ENCODE results near the gene KDM6A.

KDM6A gene

GRCh38 chrX:45140812-45141211, 267.8 kb downstream of the KDM6A start:
- no peak for TF ChIP-seq YY1 (IDR thresholded peaks at IDR 0.05; ENCODE audit: low read depth)
- TF ChIP-seq TAF1 (IDR thresholded peaks at IDR 0.05; ENCODE audit: low read depth): no peak
- TF ChIP-seq ZBTB7A (IDR thresholded peaks at IDR 0.05; ENCODE audit: low read depth): no peak
- no peak for TF ChIP-seq REST (IDR thresholded peaks at IDR 0.05; ENCODE audit: low read depth)
- no peak for TF ChIP-seq TCF12 (IDR thresholded peaks at IDR 0.05; ENCODE audit: low read depth)
- no peak for TF ChIP-seq FOXM1 (IDR thresholded peaks at IDR 0.05; ENCODE audit: borderline replicate concordance, low read depth)
- TF ChIP-seq USF1 (IDR thresholded peaks at IDR 0.05): no peak
- no peak for TF ChIP-seq EP300 (IDR thresholded peaks at IDR 0.05; ENCODE audit: borderline replicate concordance)
- TF ChIP-seq NFIC (IDR thresholded peaks at IDR 0.05): no peak
- TF ChIP-seq CEBPB (IDR thresholded peaks at IDR 0.05): no peak
- no peak for TF ChIP-seq EGR1 (IDR thresholded peaks at IDR 0.05)
- TF ChIP-seq MAX (IDR thresholded peaks at IDR 0.05): no peak
- TF ChIP-seq TEAD4 (IDR thresholded peaks at IDR 0.05): no peak
- TF ChIP-seq RAD21 (IDR thresholded peaks at IDR 0.05; ENCODE audit: low read depth): no peak
- no peak for TF ChIP-seq CREB1 (IDR thresholded peaks at IDR 0.05; ENCODE audit: low read depth)

GRCh38 chrX:45142185-45142584, 269.2 kb downstream of the KDM6A start:
- TF ChIP-seq NFIC (IDR thresholded peaks at IDR 0.05) (no peak), TCF12 (IDR thresholded peaks at IDR 0.05; ENCODE audit: low read depth) (no peak), REST (IDR thresholded peaks at IDR 0.05; ENCODE audit: low read depth) (no peak)

- TF ChIP-seq TCF12 (IDR thresholded peaks at IDR 0.05; ENCODE audit: low read depth): no peak
Observed at GRCh38 chrX:45143455-45143854, 270.5 kb downstream of the KDM6A start.

GRCh38 chrX:45145492-45146215, 272.7 kb downstream of the KDM6A start:
- no peak for TF ChIP-seq TCF12 (IDR thresholded peaks at IDR 0.05; ENCODE audit: low read depth)

GRCh38 chrX:45150821-45151220, 277.8 kb downstream of the KDM6A start:
- TF ChIP-seq EP300 (IDR thresholded peaks at IDR 0.05; ENCODE audit: borderline replicate concordance) (no peak), TAF1 (IDR thresholded peaks at IDR 0.05; ENCODE audit: low read depth) (no peak), CREB1 (IDR thresholded peaks at IDR 0.05; ENCODE audit: low read depth) (no peak), EGR1 (IDR thresholded peaks at IDR 0.05) (no peak), TCF12 (IDR thresholded peaks at IDR 0.05; ENCODE audit: low read depth) (no peak), FOXM1 (IDR thresholded peaks at IDR 0.05; ENCODE audit: borderline replicate concordance, low read depth) (no peak), REST (IDR thresholded peaks at IDR 0.05; ENCODE audit: low read depth) (no peak), USF1 (IDR thresholded peaks at IDR 0.05) (no peak), RAD21 (IDR thresholded peaks at IDR 0.05; ENCODE audit: low read depth) (no peak)

GRCh38 chrX:45154033-45154360, 281.0 kb downstream of the KDM6A start:
- no peak for TF ChIP-seq MAX (IDR thresholded peaks at IDR 0.05)
